Activated T-helper 1 cell treated with anti-CD3 and anti-CD28 coated beads, Interleukin-12 subunit alpha, Interleukin-12 subunit beta, Interleukin-2, Interleukin-4 antibody, amounts not matched to agents 30 ng/mL and 10 ng/mL and 1 ng/mL, durations not matched to agents 14 hours and 24 hours and 36 hours (primary cell): Measurements from ENCODE around the gene PCDHB13. TPM values are rescaled to one million over a fixed set of nuclear protein-coding genes. Genes with fewer than 3 reads are reported as not detected.
"Not testable (repeated sequence)": the region's sequence is repeated elsewhere in the genome, so short reads cannot be mapped to it uniquely, and the experiment has no call there.

Experiments
- DNase-seq: peaks from one replicate; pipeline ENCODE4 v3.0.0; 2021; ENCODE audit warnings: low spot score
- H3K27ac Mint-ChIP-seq: one replicate; pipeline ENCODE4 v1.8.0; 2021; ENCODE audit warnings: mild to moderate bottlenecking, mixed read lengths
- H3K27me3 Mint-ChIP-seq: one replicate; pipeline ENCODE4 v1.8.0; 2022; ENCODE audit warnings: mild to moderate bottlenecking, moderate library complexity, mixed read lengths; ENCODE audit not compliant: insufficient read depth
- H3K36me3 Mint-ChIP-seq: one replicate; pipeline ENCODE4 v1.8.0; 2021; ENCODE audit warnings: low read depth, mixed read lengths
- H3K4me1 Mint-ChIP-seq: one replicate; pipeline ENCODE4 v1.8.0; 2021; ENCODE audit warnings: low read depth, mixed read lengths
- H3K4me3 Mint-ChIP-seq: one replicate; pipeline ENCODE4 v1.8.0; 2021; ENCODE audit warnings: mild to moderate bottlenecking, moderate library complexity, mixed read lengths
- H3K9me3 Mint-ChIP-seq: one replicate; pipeline ENCODE4 v1.8.0; 2021; ENCODE audit warnings: mixed read lengths
- intact Hi-C: fragments of 100-400 bp; cut with micrococcal nuclease; formaldehyde crosslinking; loops from one replicate; pipeline ENCODE4 v1.15.1; 2024
- total RNA-seq: library from RNA; stranded (reverse); gene quantifications from 2 replicates; pipeline ENCODE4 v1.2.3, GENCODE V29; 2022

PCDHB13 gene
- not detected in 2 replicates for total RNA-seq

DNA sequence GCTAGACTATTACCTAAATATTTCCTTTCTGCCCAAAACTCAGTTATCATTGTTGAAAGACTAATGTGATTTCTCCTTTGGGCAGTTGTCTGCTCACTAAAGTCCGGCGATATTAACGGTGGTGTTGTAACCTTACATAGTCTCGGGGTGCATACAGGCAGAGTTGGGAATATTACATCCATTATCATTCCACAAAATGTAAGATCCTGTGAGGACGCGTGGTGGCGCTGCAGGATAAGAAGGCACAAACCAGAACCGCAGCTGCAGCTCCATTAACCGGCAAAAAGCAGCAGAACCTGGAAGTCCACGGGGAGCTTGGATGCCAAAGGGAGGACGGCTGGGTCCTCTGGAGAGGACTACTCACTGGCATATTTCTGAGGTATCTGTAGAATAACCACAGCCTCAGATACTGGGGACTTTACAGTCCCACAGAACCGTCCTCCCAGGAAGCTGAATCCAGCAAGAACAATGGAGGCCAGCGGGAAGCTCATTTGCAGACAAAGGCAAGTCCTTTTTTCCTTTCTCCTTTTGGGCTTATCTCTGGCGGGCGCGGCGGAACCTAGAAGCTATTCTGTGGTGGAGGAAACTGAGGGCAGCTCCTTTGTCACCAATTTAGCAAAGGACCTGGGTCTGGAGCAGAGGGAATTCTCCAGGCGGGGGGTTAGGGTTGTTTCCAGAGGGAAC lies at the start of gene PCDHB13:
Gene PCDHB13 (plus strand): TSS at position 264 of the 684 bp plus-strand sequence. CDS start 205 bp downstream, at position 469.
- intact Hi-C loops = loop anchor here (2.0 kb wide), 1 partner anchor 35 kb away; no protein-coding TSS in a partner anchor
- not testable (repeated sequence) for H3K4me3 Mint-ChIP-seq, H3K36me3 Mint-ChIP-seq, H3K27ac Mint-ChIP-seq, H3K27me3 Mint-ChIP-seq, H3K4me1 Mint-ChIP-seq, DNase-seq
- peaks cover 37% of the 10 kb centered on the region for H3K9me3 Mint-ChIP-seq

GRCh38 chr5:141172381-141173204 lies 41.1 kb upstream of the PCDHB13 start, which contains the start of gene PCDHB7:
TSS of gene PCDHB7 (plus strand) at chr5:141172644. CDS start at chr5:141172836, 192 bp downstream.
- H3K27me3 Mint-ChIP-seq = no peaks in the 10 kb centered on the region
- intact Hi-C loops = no loop called here
- H3K36me3 Mint-ChIP-seq = no peaks in the 10 kb centered on the region
- H3K4me3 Mint-ChIP-seq = no peak within 1 kb of the TSS
- no peak within 1 kb of the TSS for H3K27ac Mint-ChIP-seq
- H3K4me1 Mint-ChIP-seq = no peaks in the 10 kb centered on the region
- H3K9me3 Mint-ChIP-seq = peaks cover 12% of the 10 kb centered on the region
- DNase-seq = no peak

GRCh38 chr5:141174291-141175104 lies 39.2 kb upstream of the PCDHB13 start:
- intact Hi-C loops, H3K4me3 Mint-ChIP-seq: not testable (repeated sequence)

DNA sequence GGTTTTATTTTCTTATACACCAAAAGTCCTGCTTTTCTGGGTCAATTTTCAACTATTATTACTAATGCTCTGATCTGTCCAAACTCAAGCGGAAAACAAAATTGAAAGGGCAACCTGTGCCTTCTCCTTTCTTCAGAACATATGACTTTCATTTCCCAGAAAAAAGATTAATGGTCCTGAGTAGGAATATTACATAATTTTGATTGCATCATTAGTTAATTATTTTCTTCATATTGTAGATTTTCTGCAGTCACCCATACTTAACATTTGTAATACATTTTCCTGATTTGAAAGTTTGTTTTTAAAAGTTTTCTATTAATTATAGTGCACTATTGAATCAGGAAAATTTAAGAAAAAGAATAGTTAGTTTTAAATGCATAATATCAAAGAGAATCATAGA lies 37.8 kb upstream of the PCDHB13 start:
- Mint-ChIP-seq H3K9me3 (peaks cover 16% of the 10 kb centered on the region), H3K4me1 (no peaks in the 10 kb centered on the region), H3K27ac (no peak overlapping the region), H3K36me3 (no peaks in the 10 kb centered on the region), H3K27me3 (no peaks in the 10 kb centered on the region), H3K4me3 (no peak overlapping the region)
- no peak for DNase-seq
- intact Hi-C loops = no loop called here

More at GRCh38 chr5:141174291-141175104, 39.2 kb upstream of the PCDHB13 start:
- not testable (repeated sequence) for H3K9me3 Mint-ChIP-seq, DNase-seq, H3K27me3 Mint-ChIP-seq, H3K27ac Mint-ChIP-seq, H3K36me3 Mint-ChIP-seq, H3K4me1 Mint-ChIP-seq

DNA sequence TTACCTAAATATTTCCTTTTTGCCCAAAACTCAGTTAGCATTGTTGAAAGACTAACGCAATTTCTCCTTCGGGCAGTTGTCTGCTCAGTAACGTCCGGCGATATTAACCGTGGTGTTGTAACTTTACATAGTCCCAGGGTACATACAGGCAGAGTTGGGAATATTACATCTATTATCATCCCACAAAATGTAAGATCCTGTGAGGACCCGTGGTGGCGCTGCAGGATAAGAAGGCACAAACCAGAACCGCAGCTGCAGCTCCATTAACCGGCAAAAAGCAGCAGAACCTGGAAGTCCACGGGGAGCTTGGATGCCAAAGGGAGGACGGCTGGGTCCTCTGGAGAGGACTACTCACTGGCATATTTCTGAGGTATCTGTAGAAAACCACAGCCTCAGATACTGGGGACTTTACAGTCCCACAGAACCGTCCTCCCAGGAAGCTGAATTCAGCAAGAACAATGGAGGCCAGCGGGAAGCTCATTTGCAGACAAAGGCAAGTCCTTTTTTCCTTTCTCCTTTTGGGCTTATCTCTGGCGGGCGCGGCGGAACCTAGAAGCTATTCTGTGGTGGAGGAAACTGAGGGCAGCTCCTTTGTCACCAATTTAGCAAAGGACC lies 36.0 kb upstream of the PCDHB13 start, which contains the start of gene PCDHB8:
Gene PCDHB8 (plus strand): TSS at position 214 of the 615 bp plus-strand sequence. CDS start 245 bp downstream, at position 459.
- intact Hi-C loops = loop anchor here (2.0 kb wide), 1 partner anchor 37 kb away; no protein-coding TSS in a partner anchor

DNA sequence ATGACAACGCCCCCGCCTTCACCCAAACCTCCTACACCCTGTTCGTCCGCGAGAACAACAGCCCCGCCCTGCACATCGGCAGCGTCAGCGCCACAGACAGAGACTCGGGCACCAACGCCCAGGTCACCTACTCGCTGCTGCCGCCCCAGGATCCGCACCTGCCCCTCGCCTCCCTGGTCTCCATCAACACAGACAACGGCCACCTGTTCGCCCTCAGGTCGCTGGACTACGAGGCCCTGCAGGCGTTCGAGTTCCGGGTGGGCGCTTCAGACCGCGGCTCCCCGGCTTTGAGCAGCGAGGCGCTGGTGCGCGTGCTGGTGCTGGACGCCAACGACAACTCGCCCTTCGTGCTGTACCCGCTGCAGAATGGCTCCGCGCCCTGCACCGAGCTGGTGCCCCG lies 34.3 kb upstream of the PCDHB13 start:
- H3K27ac Mint-ChIP-seq, DNase-seq, H3K4me3 Mint-ChIP-seq, H3K27me3 Mint-ChIP-seq, H3K4me1 Mint-ChIP-seq, H3K36me3 Mint-ChIP-seq: not testable (repeated sequence)
- intact Hi-C loops = loop anchor here (2.0 kb wide), 1 partner anchor 35 kb away; no protein-coding TSS in a partner anchor
- H3K9me3 Mint-ChIP-seq = peaks cover 32% of the 10 kb centered on the region

More for the DNA sequence above, 36.0 kb upstream of the PCDHB13 start, which contains the start of gene PCDHB8:
- not testable (repeated sequence) for DNase-seq, H3K4me3 Mint-ChIP-seq, H3K36me3 Mint-ChIP-seq, H3K27me3 Mint-ChIP-seq, H3K27ac Mint-ChIP-seq, H3K4me1 Mint-ChIP-seq
- H3K9me3 Mint-ChIP-seq = peaks cover 31% of the 10 kb centered on the region

GRCh38 chr5:141179876-141180275 lies 33.8 kb upstream of the PCDHB13 start:
- not testable (repeated sequence) for H3K4me1 Mint-ChIP-seq, DNase-seq, H3K36me3 Mint-ChIP-seq, H3K27me3 Mint-ChIP-seq, H3K27ac Mint-ChIP-seq, H3K4me3 Mint-ChIP-seq
- intact Hi-C loops = loop anchor here (2.0 kb wide), 1 partner anchor 35 kb away; no protein-coding TSS in a partner anchor
- peaks cover 37% of the 10 kb centered on the region for H3K9me3 Mint-ChIP-seq

- Mint-ChIP-seq H3K27me3 (no peaks in the 10 kb centered on the region), H3K27ac (no peak overlapping the region), H3K36me3 (no peaks in the 10 kb centered on the region), H3K4me1 (no peaks in the 10 kb centered on the region), H3K4me3 (no peak overlapping the region), H3K9me3 (peaks cover 42% of the 10 kb centered on the region)
- DNase-seq = no peak
- intact Hi-C loops = no loop called here
These were observed 33.4 kb upstream of the PCDHB13 start for GRCh38 chr5:141180313-141180712.

- no peaks in the 10 kb centered on the region for H3K4me1 Mint-ChIP-seq
- H3K4me3 Mint-ChIP-seq = no peak within 1 kb of the TSS
- intact Hi-C loops = no loop called here
- H3K27ac Mint-ChIP-seq = no peak within 1 kb of the TSS
- H3K36me3 Mint-ChIP-seq = no peaks in the 10 kb centered on the region
- DNase-seq = no peak
- no peaks in the 10 kb centered on the region for H3K27me3 Mint-ChIP-seq
- H3K9me3 Mint-ChIP-seq = peaks cover 51% of the 10 kb centered on the region
These were observed 31.5 kb upstream of the PCDHB13 start, which contains the start of gene PCDHB16 for GRCh38 chr5:141182248-141182647. TSS of gene PCDHB16 (plus strand) at chr5:141182387. CDS start at chr5:141182560, 173 bp downstream.

- intact Hi-C loops, H3K27me3 Mint-ChIP-seq, H3K36me3 Mint-ChIP-seq, DNase-seq, H3K4me3 Mint-ChIP-seq, H3K27ac Mint-ChIP-seq, H3K4me1 Mint-ChIP-seq: not testable (repeated sequence)
- peaks cover 62% of the 10 kb centered on the region for H3K9me3 Mint-ChIP-seq
These were observed 29.4 kb upstream of the PCDHB13 start for GRCh38 chr5:141184117-141184855.

GRCh38 chr5:141186897-141187512 lies 26.7 kb upstream of the PCDHB13 start, which contains the start of gene PCDHB9:
TSS of gene PCDHB9 (plus strand) at chr5:141187161. CDS start at chr5:141187319, 158 bp downstream.
- intact Hi-C loops = no loop called here
- Mint-ChIP-seq H3K4me3 (no peak within 1 kb of the TSS), H3K4me1 (no peaks in the 10 kb centered on the region), H3K27ac (no peak within 1 kb of the TSS), H3K27me3 (no peaks in the 10 kb centered on the region), H3K36me3 (no peaks in the 10 kb centered on the region), H3K9me3 (peaks cover 53% of the 10 kb centered on the region)
- no peak for DNase-seq
